ENCODE data around the gene MICB.
A peak's percentile ranks its signal among the peaks of the same experiment; 100 is the strongest.

The MICB gene

GRCh38 chr6:31510007-31510406 is 12.1 kb downstream of the MICB start:
- DNase-seq: no peak

- DNase-seq: no peak
These were observed 15.7 kb downstream of the MICB start for GRCh38 chr6:31513456-31514165.

- DNase-seq: no peak
These were observed 23.9 kb downstream of the MICB start for GRCh38 chr6:31521835-31522234.

GRCh38 chr6:31525553-31525931 is 27.6 kb downstream of the MICB start:
- DNase-seq: no peak

GRCh38 chr6:31525932-31526591 is 28.1 kb downstream of the MICB start:
- peak; percentile 33 for DNase-seq

GRCh38 chr6:31528307-31528777 is 30.4 kb downstream of the MICB start:
- DNase-seq: no peak

GRCh38 chr6:31528821-31529328 is 30.9 kb downstream of the MICB start, which contains the start of gene MCCD1:
TSS of gene MCCD1 (plus strand) at chr6:31528962. CDS start at chr6:31529015, 53 bp downstream.
- no peak for DNase-seq

GRCh38 chr6:31529329-31530150 is 31.6 kb downstream of the MICB start:
- no peak for DNase-seq

GRCh38 chr6:31530659-31531058 is 32.7 kb downstream of the MICB start:
- no peak for DNase-seq

- no peak for DNase-seq
These were observed 33.2 kb downstream of the MICB start for GRCh38 chr6:31531162-31531561.

GRCh38 chr6:31531771-31532643 is 34.1 kb downstream of the MICB start:
- DNase-seq: no peak

- DNase-seq: no peak
These were observed 34.9 kb downstream of the MICB start for GRCh38 chr6:31532644-31533454.

- DNase-seq: no peak
These were observed 35.5 kb downstream of the MICB start for GRCh38 chr6:31533455-31533841.

GRCh38 chr6:31534011-31534410 is 36.1 kb downstream of the MICB start:
- no peak for DNase-seq

GRCh38 chr6:31534521-31535040 is 36.6 kb downstream of the MICB start:
- no peak for DNase-seq

- no peak for DNase-seq
These were observed 37.8 kb downstream of the MICB start for GRCh38 chr6:31535538-31536324.

GRCh38 chr6:31538805-31539400 is 41.0 kb downstream of the MICB start:
- no peak for DNase-seq

- DNase-seq: no peak
These were observed 42.7 kb downstream of the MICB start for GRCh38 chr6:31540640-31541039.

- DNase-seq: peak; percentile 41
These were observed 43.2 kb downstream of the MICB start for GRCh38 chr6:31541059-31541657.

Measured in fibroblast of skin of scalp (primary cell).